ENCODE measurements around the gene UBE2E2.

DNA sequence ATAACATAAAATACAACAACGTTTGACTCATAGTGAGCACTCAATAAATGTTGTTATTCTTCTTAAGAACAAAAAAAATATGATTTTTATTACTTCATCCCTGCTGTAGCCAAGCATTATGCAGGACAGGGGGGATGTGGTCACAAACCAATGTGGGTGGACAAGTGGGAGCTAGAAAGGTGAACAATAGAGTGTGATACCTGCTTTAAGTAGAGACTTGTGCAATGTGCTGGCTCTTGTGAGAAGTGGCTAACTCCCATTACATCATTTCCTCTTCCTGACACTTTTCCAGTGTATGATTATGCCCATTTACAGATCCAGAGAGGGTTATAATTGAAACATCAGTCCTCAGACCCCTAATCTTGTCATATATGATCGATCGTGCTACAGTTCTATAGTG is 193.6 kb downstream of the UBE2E2 start:
- TF ChIP-seq EZH2 (IDR thresholded peaks at IDR 0.05; ENCODE audit: borderline replicate concordance, insufficient read depth, low read length, poor library complexity, severe bottlenecking), result no peak
- TF ChIP-seq, protein P1, sequence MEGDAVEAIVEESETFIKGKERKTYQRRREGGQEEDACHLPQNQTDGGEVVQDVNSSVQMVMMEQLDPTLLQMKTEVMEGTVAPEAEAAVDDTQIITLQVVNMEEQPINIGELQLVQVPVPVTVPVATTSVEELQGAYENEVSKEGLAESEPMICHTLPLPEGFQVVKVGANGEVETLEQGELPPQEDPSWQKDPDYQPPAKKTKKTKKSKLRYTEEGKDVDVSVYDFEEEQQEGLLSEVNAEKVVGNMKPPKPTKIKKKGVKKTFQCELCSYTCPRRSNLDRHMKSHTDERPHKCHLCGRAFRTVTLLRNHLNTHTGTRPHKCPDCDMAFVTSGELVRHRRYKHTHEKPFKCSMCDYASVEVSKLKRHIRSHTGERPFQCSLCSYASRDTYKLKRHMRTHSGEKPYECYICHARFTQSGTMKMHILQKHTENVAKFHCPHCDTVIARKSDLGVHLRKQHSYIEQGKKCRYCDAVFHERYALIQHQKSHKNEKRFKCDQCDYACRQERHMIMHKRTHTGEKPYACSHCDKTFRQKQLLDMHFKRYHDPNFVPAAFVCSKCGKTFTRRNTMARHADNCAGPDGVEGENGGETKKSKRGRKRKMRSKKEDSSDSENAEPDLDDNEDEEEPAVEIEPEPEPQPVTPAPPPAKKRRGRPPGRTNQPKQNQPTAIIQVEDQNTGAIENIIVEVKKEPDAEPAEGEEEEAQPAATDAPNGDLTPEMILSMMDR (IDR thresholded peaks at IDR 0.05; ENCODE audit: poor library complexity, severe bottlenecking), result no peak
